CD4-positive, alpha-beta T cell treated with Interleukin-12 subunit alpha and Interleukin-12 subunit beta, for 1 hour (primary cell): Measurements from ENCODE around the gene UBE3B.

Source experiments
- DNase-seq: peaks from one replicate; pipeline ENCODE4 v3.0.0-alpha.2; 2020

Gene UBE3B

DNA sequence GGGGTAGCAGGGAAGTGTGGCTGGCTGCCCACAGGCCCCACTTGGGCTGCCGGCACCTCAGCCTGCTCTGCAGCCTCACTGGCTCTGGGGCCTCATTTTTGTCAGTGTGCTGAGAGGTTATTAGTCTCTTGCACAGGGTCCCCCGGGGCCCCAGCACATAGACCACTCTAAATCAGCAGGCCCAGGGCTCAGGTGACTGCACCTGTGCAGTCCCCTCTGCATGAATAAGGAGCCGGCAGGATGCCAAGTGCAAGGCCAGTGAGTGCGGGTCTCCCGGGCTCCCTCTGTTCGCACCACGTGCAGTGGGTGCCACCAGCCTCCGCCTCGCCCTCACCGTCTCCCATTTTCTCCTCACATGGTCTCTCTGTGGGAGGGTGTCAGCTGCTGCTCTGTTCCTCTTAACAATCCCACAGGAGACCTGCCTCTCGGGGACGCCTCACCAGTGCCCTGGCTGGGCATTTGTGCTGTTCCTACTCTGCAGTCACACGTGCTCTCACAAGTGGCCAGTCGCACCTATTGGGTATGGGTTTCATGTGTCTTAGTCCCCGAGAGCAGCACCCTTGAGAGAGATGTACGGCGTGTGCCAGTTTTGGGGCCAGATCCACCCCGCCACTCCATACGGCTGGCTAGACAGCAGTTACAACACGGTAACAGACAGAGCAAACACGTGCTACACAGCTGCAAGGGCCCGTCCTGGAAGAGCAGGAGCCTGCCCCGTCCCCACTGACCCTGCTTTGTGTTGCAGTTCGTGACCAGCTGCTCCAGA, 55.5 kb downstream of the UBE3B start:
- no peak for DNase-seq

DNA sequence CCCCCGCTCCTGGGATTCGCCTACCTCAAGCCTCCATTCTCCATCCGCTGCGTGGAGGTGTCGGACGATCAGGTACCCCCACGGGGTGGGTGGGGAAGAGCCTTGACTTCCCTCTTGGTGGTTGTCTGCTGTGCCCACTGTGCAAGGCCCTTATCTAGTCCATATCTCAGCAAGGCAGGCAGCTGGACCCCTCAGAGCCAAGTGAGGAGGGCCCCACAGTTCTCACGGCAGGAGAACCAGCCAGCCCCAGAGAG, 56.0 kb downstream of the UBE3B start:
- DNase-seq, result no peak

DNA sequence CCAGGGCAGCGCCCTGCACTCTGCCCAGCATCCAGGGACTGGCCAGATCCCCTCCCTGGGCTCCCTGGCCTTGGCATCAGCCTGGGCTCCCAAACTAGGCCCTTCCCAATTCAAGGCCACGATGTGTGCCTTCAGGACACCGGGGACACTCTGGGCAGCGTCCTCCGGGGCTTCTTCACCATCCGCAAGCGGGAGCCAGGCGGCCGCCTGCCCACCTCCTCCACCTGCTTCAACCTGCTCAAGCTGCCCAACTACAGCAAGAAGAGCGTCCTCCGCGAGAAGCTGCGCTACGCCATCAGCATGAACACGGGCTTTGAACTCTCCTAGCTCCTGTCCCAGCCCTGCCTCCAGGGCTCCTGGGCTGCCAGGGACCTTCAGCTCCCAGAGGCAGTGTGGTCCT, 57.0 kb downstream of the UBE3B start:
- no peak for DNase-seq

DNA sequence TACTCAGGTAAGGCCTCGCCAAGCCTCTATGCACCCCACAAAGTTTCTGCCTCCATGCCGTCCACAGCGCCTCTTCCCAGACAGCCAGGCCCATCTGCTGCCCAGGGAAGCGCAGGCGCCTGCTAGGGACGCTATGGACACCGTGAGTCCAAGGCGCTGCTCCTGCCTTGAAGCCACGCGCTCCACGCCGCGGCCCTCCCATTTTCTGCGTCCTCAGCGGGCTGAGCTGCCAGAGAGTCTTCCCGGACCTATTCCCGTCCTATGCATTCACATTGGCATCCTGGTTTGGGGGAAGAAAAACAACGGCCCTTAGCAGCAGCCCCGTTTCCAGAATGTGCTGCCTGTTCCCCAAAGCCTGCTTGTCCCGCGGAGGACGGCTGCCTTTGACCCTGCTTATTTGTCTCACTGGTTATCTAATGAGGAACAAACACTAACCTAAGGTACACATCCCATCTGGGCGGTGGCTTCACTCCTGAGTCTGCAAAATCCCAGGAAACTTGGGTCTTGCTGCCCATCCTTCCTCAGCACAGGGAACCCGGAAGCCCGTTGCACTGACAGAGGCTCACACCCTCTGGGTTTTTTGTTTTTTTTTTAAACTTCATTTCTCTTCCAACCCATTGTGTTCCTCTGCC, 57.9 kb downstream of the UBE3B start:
- DNase-seq, result no peak

DNA sequence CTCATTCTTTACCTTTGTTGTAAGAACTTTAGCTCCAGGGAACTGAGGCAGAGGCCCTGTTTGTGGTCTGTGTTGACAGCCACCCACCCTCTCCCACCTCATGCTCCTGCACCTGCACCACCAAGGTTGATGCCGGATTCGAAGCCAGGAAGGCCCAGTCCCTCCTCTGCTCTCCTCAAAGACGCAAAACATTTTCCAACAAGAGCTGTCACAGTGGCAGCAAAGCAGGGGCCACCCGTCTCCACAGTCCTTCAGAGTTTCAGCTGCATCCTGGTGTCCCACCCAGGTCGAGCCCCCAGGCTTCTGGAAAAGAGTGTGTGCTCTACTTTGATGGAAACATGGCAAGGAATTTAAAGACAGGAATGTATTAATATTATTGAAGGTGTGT, 58.4 kb downstream of the UBE3B start:
- DNase-seq, result no peak

DNA sequence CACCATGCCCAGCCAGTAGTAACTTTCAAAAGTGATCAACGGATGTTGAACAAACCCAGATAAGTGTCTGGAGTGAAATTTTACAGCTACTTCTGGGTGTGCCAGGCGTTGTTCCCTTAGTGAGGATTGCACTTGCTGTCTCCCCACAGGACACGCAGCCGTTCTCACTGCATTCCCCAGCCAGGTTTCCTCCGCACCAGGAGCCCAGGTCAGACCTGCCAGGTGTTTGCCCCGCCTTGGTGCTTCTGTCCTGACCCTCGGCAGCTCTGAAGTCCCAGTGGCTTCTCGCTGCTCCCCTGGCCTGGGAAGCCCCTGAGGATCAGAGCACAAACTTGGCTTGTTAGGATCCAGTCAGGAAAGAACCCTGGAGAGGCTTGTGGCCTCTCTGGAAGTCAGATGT, 59.7 kb downstream of the UBE3B start:
- no peak for DNase-seq

DNA sequence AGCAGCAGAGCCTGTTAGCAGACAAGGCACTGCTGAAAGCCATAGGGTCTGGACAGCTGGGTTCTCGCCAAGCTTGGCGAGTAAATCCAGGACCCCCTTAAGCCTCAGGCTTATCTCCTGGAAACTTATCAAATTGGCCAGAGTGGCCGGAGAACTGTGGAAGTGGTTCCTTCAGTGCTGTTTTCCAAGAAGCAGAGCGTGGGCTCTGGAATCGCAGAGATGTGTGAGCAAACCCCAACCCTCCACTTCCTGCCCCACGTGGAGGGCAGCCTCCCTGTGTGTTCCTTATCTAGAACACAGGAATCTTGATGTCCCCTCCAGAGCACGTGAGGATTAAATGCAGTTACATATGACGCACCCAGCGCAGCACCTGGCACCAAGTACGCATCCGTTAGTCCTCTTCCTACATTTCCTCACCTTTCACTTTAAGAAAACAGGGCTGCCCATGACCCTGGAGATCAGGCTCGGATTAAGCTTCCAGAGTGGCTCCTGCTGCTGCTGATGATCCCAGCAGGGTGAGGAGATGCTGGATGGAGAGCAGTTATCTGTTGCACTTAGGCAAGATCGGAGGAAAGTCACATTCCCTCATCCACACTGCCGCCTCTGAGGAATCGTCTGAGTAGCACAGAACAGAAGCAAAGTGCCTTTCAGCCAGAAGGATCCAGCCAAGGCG, 60.9 kb downstream of the UBE3B start:
- DNase-seq, result no peak

DNA sequence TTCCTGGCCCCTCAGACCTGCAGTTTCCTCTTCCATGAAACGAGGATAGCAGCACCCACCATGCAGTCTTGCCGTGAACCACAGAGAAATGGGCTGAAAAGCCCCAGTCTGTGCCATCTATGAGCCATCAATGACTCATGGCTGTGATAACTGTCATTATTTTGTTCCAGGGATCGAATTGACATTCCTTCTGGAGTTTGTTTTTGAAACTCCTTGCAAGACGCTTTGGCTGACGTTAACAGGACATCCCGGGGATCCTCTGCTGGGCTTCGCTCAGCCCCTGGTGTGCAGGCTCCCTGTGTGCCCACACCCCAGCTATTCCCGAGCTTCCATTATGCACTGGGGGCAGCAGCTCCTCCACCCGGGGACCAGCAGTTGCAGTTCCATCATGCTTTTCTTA, 62.1 kb downstream of the UBE3B start:
- no peak for DNase-seq

DNA sequence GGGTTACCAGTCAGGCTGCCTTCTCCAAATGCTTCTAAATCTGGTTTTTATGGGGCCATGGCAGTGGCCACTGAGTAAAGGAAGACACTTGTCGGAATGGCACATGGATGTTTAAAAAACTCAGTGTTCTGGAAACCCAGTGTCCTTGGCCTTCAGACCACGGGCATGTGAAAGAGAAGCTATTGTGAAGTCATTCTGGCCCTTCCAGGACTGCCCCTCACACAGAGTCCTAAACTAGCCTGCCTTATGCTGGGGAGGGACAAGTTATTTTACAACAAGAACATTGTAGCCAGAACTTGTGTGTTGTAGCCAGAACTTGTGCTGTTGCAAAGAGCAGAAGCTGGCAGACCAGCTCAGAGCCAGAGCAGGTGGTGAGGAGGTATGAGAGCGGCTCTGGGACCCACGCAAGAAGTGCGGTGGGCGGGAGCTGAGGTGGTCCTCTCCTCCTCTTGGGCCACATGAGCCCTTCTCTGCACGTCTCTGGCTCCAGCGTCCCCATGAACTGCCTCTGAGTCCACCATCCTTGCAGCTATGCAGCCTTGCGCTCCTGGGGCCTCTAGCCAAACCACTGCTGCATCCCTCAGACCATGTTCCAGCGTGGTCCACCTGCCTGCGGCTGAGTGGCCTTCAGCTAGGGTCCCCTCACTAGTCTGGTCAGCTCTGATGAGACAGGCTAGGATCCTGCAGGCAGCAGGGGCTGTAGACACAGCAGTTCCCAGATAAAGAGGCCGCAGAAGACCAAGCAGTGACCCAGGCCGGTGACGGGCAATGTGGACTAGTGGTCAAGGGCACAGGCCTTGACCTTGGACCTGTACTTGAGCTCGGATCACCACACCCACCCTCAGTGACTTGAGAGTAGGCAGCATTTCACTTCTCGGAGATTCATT, 63.3 kb downstream of the UBE3B start:
- DNase-seq, result no peak

DNA sequence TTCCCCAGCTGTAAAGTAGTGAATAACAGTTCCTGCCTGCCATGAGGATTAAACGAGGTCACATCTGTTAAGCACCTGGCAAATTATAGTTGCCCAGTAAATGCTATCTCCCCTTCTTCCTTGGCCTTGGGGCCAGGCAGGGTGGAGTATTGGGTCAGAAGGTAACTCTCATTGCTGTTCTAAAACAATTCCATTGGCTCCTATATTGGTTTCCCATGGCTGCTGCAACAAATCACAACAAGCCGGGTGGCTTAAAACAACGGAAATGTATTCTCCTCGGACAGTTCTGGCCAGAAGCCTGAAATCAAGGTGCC, 63.9 kb downstream of the UBE3B start:
- DNase-seq, result no peak

DNA sequence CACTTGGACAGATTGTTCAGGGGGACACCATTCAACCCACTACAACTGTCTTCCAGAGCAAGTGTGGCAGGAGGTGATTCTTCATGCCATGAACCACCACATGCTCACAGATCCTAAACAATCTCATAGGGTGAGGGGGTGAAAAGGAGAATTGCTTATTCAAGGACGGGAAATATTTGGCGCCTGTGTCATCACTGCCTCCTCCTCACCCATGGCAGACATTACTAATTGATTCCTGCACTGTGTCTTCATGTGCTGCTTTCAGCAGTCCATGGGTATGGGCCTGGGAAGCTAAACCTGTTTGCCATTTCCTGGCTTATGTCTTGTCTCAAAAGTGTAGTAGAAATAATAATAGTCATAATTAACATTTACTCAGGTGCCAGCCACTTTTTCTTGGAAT, 64.6 kb downstream of the UBE3B start:
- DNase-seq, result no peak

DNA sequence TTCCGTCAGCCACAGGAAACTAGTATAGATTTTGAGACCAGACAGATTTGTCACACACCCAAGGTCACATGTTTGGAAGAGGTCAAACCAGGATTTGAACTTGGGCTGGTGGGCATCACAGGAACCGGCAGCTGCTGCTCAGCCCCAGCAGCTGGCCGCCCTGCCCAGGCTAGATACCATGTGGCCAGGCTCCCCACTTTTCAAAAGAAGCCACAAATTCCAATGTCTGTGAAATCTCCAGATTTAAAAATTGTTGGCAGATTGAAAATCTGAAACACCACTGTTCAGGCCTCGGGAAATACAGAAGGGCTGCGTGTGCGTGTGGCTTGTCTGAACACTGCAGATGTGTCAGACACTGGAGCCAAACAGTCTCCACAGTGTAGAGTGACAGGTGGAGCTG, 65.4 kb downstream of the UBE3B start:
- DNase-seq, result no peak

DNA sequence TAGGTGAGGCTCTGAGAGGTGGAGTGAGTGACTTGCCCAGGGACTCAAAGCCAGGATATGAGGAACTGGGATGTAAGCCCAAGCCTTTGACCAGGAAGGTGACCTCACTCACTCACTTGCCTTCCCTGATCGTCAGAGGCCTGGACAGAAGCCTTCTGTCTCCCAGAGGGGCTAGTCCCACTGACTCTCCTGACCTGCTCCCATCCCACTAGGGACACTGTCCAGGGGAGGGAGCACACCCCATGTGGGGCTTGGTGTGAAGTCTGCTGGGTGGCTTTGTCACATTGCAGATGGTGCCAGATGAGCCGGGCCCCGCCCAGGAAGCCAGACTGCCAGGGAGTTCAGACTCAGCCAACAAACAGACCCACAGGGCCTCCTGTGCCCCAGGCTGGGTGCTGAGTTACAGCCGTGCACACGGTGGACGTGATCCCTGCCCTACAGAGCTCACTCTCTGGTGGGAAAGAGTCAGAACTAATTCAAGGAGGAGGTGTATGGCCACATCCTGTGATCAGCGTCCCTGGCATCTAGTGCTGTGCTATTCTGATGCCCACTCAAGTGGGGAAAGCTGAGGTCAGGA, 67.6 kb downstream of the UBE3B start:
- peak; percentile 35 for DNase-seq

DNA sequence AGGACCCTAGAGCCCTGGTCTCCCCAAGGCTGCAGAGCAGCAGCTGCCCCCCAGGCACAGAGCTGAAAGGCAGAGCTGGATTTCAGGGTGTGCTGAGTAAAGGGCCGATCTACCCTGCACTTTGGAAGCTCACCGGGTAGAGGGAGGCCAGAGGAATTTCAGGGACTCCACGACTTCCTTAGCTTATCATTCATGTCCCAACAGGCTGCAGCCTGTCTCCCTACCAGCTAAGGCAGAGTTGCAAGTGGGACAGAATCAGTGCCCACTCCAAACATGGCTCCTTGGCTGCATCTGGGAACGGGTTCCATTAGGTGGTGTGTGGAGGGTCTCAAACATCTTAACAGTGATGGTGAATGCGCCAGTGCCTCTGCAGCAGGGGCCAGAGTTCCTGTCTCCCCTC, 68.4 kb downstream of the UBE3B start:
- no peak for DNase-seq

DNA sequence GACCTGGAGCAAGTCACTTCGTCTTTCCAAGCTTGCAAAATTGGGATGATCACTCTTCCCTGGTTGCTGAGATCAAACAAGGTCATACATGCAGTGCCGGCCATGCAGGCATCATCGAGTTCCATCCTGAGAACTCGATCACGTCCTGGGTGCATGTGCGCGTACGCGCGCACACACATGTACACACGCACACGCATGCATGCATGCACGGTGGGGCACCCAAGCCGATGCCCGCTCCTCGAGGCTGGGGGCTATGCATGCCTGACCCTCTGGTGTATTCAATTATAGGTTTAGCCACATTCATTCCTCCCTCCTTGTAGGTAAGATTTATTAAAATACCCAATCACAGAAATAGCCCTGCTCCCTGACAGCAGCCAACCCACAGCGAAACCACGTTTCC, 69.9 kb downstream of the UBE3B start:
- no peak for DNase-seq

DNA sequence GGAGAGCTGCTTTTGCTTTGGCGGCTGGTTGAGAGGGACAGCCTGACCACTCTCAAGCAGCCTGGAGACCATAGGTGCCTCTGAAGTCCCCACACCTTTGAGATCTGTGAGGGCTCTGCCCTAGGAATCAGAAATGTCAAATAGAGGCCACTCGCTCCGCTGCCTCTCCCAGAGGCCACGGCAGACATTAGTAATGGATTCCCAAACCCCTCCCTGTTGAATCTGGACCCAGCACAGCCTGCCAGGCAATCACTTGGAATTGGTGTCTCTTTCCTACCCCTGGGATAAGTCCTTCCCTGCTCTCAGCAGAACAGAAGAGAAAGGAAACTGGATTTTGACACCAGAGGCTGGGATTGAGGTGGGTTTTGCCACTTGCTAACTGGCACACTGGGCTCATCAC, 70.8 kb downstream of the UBE3B start:
- DNase-seq, result no peak

DNA sequence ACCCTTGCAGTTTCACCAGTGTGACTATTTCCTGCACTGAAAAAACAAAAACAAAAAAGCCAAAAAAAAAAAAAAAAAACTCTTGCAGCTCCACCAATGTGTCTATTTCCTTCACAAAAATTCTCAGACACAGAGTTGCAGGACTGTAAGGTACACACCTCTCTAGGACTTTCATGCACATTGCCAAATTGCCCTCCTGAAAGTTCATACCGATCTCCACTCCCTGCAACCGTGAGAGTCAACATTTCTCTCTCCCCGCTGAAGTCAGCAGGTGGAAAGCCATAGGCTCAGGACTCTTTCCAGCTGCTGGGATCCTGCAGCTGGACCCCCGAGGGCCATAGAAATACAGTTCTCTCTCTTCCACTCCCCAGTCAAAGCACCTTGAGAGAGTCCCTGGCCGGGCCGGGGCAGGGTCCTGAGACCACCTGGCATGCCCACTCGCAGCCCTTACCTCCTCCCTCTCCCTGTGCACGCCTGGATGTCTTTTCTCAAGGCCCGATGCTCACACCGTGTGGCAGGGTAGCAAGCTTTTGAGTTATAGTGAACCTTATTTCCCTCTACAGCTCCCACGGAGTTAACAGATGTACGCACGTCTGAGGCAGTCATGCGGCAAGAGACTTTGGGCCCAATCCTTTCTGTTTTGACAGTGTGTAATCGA, 72.3 kb downstream of the UBE3B start:
- no peak for DNase-seq

DNA sequence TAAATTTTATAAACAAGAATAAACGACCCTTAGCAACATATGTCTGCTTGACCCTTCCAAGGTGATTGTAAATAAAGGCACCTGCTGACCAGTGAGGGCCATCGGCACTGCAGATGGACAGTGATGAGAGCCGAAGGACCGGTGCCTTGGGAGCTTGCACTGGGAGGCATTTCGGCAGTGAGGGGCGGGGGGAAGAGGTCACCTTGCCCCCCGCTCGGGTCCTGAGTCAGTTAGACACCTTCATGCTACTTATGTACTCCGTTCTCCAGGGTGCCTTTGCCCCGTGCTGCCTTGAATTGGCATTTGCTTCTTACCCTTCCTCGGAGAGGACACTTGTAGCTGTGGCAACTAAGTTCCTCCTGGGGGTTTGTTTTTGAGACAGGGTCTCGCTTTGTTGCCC, 72.8 kb downstream of the UBE3B start:
- no peak for DNase-seq

DNA sequence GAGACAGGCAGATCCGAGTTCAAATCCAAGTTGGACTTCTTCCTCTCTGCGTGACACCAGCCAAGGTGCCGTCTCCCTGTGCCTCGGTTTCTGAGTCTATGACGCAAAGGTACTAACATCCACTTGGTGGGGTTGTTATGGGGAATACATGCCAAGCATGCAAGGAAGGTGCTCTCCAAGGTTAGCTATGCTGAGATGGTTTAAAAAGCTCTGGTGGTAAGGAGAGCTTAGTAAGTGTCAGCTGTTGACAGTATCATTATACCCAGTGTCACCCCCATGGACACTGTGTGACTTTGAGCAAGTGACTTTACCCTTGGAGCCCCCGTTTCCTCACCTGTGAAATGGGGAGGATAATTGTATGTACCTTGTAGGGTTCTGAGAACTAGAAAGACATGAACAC, 73.7 kb downstream of the UBE3B start:
- DNase-seq, result no peak

DNA sequence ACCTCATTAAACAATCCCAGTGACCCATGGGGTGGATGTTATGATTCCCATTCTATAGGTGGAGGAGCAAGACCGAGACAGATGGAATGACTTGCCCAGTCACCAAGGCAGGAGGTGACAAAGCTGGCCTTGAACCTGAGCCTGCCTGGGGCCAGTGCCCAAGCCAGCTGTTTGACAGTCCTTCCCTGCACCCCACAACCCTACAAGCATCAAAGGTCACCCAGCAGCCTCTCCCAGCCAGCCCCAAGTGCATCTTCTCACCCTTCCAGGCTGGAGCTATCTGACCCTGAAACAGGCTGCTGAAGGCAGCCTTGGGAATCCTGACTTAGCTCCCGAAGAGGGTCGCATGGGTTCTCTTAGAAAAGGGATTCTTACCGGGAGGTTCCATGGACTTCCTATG, 75.5 kb downstream of the UBE3B start:
- DNase-seq, result no peak

DNA sequence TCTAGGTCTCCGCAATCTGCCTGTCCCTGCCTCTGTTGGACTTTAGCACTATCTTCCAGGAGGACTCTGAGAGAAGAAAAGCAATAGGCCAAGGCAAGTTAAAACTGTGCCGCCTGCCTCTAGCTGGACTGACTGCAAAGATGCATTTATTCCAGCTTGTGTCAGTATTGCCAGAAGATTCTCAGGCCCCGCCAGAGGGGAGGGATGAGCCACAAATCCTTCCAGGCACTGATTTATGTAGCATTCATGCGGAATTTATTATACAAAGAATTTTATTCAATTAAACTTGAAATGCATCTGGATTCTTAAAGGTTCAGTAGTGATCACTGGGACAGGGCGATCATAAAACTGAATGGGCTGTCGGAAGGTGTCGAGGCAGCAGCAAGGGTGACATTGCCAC, 76.0 kb downstream of the UBE3B start:
- DNase-seq, result no peak

DNA sequence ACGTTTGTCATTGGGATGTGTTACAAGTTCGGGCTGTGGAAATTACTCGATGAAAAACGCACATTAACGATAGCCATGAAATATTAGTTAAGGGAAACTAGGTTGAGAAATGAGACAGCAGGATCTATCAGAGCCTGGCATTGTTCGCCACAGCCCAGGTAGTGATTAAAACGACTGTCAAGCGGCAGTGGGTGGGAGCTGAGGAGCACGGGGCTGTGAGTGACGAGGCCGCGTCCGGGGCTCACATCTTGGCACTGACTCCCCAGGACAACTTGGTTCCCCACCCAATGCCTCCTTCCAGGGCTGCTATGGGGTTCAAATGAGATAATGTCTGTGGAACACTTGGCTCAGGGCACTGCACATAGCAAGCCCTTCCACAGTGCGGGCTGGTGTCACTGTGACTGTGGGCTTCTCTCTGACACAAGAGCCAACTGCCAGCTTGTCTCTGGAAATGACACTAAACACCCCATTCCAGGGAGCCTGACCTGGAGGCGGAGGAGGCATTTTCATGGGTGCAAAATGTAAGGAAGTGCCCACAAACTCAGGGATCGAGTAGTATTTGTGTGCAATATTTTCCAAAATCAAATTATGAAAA, 76.6 kb downstream of the UBE3B start:
- DNase-seq, result no peak

DNA sequence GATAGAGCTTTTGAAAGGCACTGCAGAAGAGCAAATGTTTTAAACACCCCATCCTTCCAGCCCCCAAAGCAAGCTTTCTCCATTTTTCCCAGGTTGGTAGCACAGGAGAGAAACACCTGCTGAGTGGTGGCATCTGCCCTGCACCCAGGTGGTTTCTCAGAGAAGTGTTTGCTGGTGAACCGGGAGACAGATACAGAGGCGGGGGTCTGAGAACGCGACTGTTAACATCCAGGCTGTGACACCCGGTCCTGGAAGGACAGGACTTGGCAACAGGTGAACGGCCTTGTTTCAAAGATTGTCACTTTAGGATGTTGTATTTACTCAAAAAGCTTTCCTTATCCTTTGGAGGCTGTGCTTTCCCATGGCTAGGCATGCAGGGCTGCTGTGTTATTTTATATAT, 77.3 kb downstream of the UBE3B start:
- DNase-seq, result no peak
